Kidney (tissue), 14 donors: ENCODE measurements around the gene WNT5A. TPM values are rescaled to one million over a fixed set of nuclear protein-coding genes. Genes with fewer than 3 reads are reported as not detected.

Experiments
- DNase-seq, 5 donors: peaks; one replicate each; pipeline ENCODE4 v3.0.0-alpha.2; 2013 to 2020
- FAIRE-seq: peaks from 2 replicates; lab custom pipeline; 2012; peaks lifted over from hg19 to GRCh38; lab: Jason Lieb, UNC
- H3K27ac ChIP-seq, 2 donors: one replicate each; pipeline ENCODE4 v1.7.0; 2013; ENCODE audit warnings: low read depth in 2 of 2, low read length in 2 of 2, inconsistent platforms in 1 of 2
- H3K27me3 ChIP-seq: one replicate; pipeline ENCODE4 v1.7.1; 2013; ENCODE audit warnings: low read length, inconsistent platforms; ENCODE audit not compliant: control insufficient read depth, insufficient read depth
- H3K36me3 ChIP-seq, 3 donors: one replicate each; pipeline versions ENCODE4 v1.7.0 to v1.7.1; 2013; ENCODE audit warnings: low read length in 3 of 3, control low read depth in 1 of 3, inconsistent platforms in 1 of 3; ENCODE audit not compliant: insufficient read depth in 3 of 3, control insufficient read depth in 2 of 3
- H3K4me1 ChIP-seq, 3 donors: one replicate each; pipeline versions ENCODE4 v1.7.0 to v1.7.1; 2013; ENCODE audit warnings: low read length in 3 of 3, inconsistent platforms in 1 of 3, low read depth in 1 of 3; ENCODE audit not compliant: control insufficient read depth in 2 of 3, insufficient read depth in 2 of 3
- H3K4me3 ChIP-seq, 3 donors: one replicate each; pipeline versions ENCODE4 v1.7.0 to v1.8.1; 2013; ENCODE audit warnings: low read length in 3 of 3, control low read depth in 1 of 3, inconsistent platforms in 1 of 3
- H3K9ac ChIP-seq, 3 donors: one replicate each; pipeline versions ENCODE4 v1.7.0 to v1.7.1; 2013; ENCODE audit warnings: low read length in 3 of 3, control low read depth in 1 of 3, inconsistent platforms in 1 of 3
- H3K9me3 ChIP-seq, 3 donors: one replicate each; pipeline versions ENCODE4 v1.7.0 to v1.7.1; 2013; ENCODE audit warnings: low read length in 3 of 3, control low read depth in 1 of 3, inconsistent platforms in 1 of 3; ENCODE audit not compliant: control insufficient read depth in 2 of 3, insufficient read depth in 1 of 3
- CTCF ChIP-seq: IDR thresholded peaks from 3 replicates; pipeline ENCODE4 v1.5.1; 2012; ENCODE audit warnings: mild to moderate bottlenecking, moderate library complexity, borderline replicate concordance; ENCODE audit not compliant: insufficient read depth; ENCODE audit errors: extremely low read depth
- intact Hi-C: fragments of 100-400 bp; cut with DNase I; formaldehyde crosslinking; loops from one replicate; pipeline ENCODE4 v1.11.1; 2022
- polyA plus RNA-seq: library from polyadenylated mRNA; stranded (reverse); fragments of 350-450 nt; fragmentation: Illumina TruSeq; extraction: RNeasy Lipid Tissue Mini Kit (QIAGEN cat#74804); gene quantifications from one replicate; pipeline ENCODE4 v1.2.3, GENCODE V29; 2014; ENCODE audit warnings: low read depth, low replicate concordance; ENCODE audit not compliant: insufficient read depth
- total RNA-seq: library from RNA; stranded (reverse); fragmentation: NEBNext Ultra II Directional; extraction: Animal tissue kit (Norgen Biotek cat#: 25700); gene quantifications from one replicate; pipeline ENCODE4 v1.2.1, GENCODE V29; 2021
- donor health status: control.
- donor health status: control.
- donor health status: control.
- donor health status: control.
- donor health status: control.
- donor health status: DM: yes; HTN: yes; CAD: no.
- donor health status: Normal renal cell carcinoma (clear cell type).

The WNT5A gene
- total and polyA plus RNA-seq, 2 donors from 2014 or later, result 0.67 to 9.9 TPM

- Histone ChIP-seq H3K4me1 (peaks cover 0 to 6% (median 0%) of the 10 kb centered on the region in 3 donors), H3K4me3 (no peak overlapping the region), H3K27ac (no peak overlapping the region), H3K27me3 (no peaks in the 10 kb centered on the region), H3K9ac (no peak overlapping the region), H3K9me3 (no peaks in the 10 kb centered on the region), H3K36me3 (no peaks in the 10 kb centered on the region)
- DNase-seq (no peak), FAIRE-seq (no peak)
- intact Hi-C loops, result no loop called here
- TF ChIP-seq CTCF, result no peak
These were observed 38.3 kb upstream of the WNT5A start for GRCh38 chr3:55525436-55525835.

GRCh38 chr3:55524565-55525244, 37.6 kb upstream of the WNT5A start:
- Histone ChIP-seq H3K36me3 (no peaks in the 10 kb centered on the region), H3K27ac (no peak overlapping the region), H3K4me1 (peaks cover 0 to 6% (median 0%) of the 10 kb centered on the region in 3 donors), H3K4me3 (no peak overlapping the region), H3K9ac (no peak overlapping the region), H3K9me3 (no peaks in the 10 kb centered on the region), H3K27me3 (no peaks in the 10 kb centered on the region)
- intact Hi-C loops, result no loop called here
- no peak for FAIRE-seq
- peak in 1 of 5 donors; percentile 75 for DNase-seq
- TF ChIP-seq CTCF, result no peak

GRCh38 chr3:55523471-55523870, 36.4 kb upstream of the WNT5A start:
- Histone ChIP-seq H3K9me3 (no peaks in the 10 kb centered on the region), H3K4me1 (peaks cover 0 to 9% (median 4%) of the 10 kb centered on the region in 3 donors), H3K27ac (no peak overlapping the region), H3K27me3 (no peaks in the 10 kb centered on the region), H3K9ac (no peak overlapping the region), H3K4me3 (no peak overlapping the region), H3K36me3 (no peaks in the 10 kb centered on the region)
- intact Hi-C loops, result no loop called here
- TF ChIP-seq CTCF, result no peak
- FAIRE-seq (no peak), DNase-seq (no peak)
